ENCODE results near the gene CHRNA3.

Gene CHRNA3

GRCh38 chr15:78565097-78565950, 55.5 kb downstream of the CHRNA3 start, which contains the start of gene CHRNA5 (continued):
- TF ChIP-seq ZBTB26 (tag by site-specific recombination; optimal IDR thresholded peaks at IDR 0.05): peak; percentile 78
- no peak for TF ChIP-seq ZNF670 (tag by site-specific recombination; IDR thresholded peaks at IDR 0.05; ENCODE audit: low read depth)
- TF ChIP-seq ZNF248 (tag by site-specific recombination; IDR thresholded peaks at IDR 0.05): no peak
- no peak for TF ChIP-seq ZNF600 (tag by site-specific recombination; IDR thresholded peaks at IDR 0.05)
- no peak for TF ChIP-seq ZNF610 (tag by site-specific recombination; IDR thresholded peaks at IDR 0.05; ENCODE audit: borderline replicate concordance)
- no peak for TF ChIP-seq ZBTB7A (tag by site-specific recombination; IDR thresholded peaks at IDR 0.05; ENCODE audit: low read depth)
- TF ChIP-seq ZNF341 (tag by site-specific recombination; IDR thresholded peaks at IDR 0.05; ENCODE audit: low read depth): 0 out of 2 replicates have a peak, but pooled peaks have one; percentile 9
- TF ChIP-seq ZNF394 (tag by site-specific recombination; IDR thresholded peaks at IDR 0.05; ENCODE audit: borderline replicate concordance): no peak
- no peak for TF ChIP-seq ZNF785 (tag by site-specific recombination; IDR thresholded peaks at IDR 0.05)
- TF ChIP-seq ZNF776 (tag by site-specific recombination; IDR thresholded peaks at IDR 0.05; ENCODE audit: borderline replicate concordance): no peak
- no peak for TF ChIP-seq ZNF133 (tag by site-specific recombination; IDR thresholded peaks at IDR 0.05)
- TF ChIP-seq HOXD13 (CRISPR knock-in tag; IDR thresholded peaks at IDR 0.05; ENCODE audit: borderline replicate concordance): no peak
- no peak for TF ChIP-seq ZNF626 (tag by site-specific recombination; IDR thresholded peaks at IDR 0.05)
- TF ChIP-seq ZNF416 (tag by site-specific recombination; IDR thresholded peaks at IDR 0.05): no peak
- no peak; the same call in 1 of the 2 replicates for TF ChIP-seq KLF9 (tag by site-specific recombination; IDR thresholded peaks at IDR 0.05; ENCODE audit: low read depth)
- TF ChIP-seq KLF16 (tag by site-specific recombination; IDR thresholded peaks at IDR 0.05): no peak
- no peak for TF ChIP-seq ZNF837 (tag by site-specific recombination; IDR thresholded peaks at IDR 0.05)
- TF ChIP-seq ZFHX2 (tag by site-specific recombination; conservative IDR thresholded peaks at IDR 0.05): no peak
- TF ChIP-seq ZNF747 (tag by site-specific recombination; IDR thresholded peaks at IDR 0.05): no peak
- TF ChIP-seq GLI2 (tag by site-specific recombination; IDR thresholded peaks at IDR 0.05; ENCODE audit: borderline replicate concordance, low read depth): no peak
- no peak for TF ChIP-seq ZBTB21 (tag by site-specific recombination; IDR thresholded peaks at IDR 0.05)
- TF ChIP-seq ZNF354C (tag by site-specific recombination; IDR thresholded peaks at IDR 0.05; ENCODE audit: borderline replicate concordance, low read depth): no peak
- TF ChIP-seq ZNF830 (tag by site-specific recombination; IDR thresholded peaks at IDR 0.05; ENCODE audit: low read depth): no peak
- no peak for TF ChIP-seq PRDM6 (tag by site-specific recombination; IDR thresholded peaks at IDR 0.05)
- TF ChIP-seq KLF17 (tag by site-specific recombination; IDR thresholded peaks at IDR 0.05): no peak
- no peak for TF ChIP-seq ZNF623 (tag by site-specific recombination; IDR thresholded peaks at IDR 0.05)
- TF ChIP-seq ZSCAN16 (tag by site-specific recombination; IDR thresholded peaks at IDR 0.05): no peak
- TF ChIP-seq ZNF777 (tag by site-specific recombination; IDR thresholded peaks at IDR 0.05; ENCODE audit: borderline replicate concordance): no peak
- no peak for TF ChIP-seq ZEB2 (tag by site-specific recombination; IDR thresholded peaks at IDR 0.05)
- TF ChIP-seq ZNF510 (tag by site-specific recombination; IDR thresholded peaks at IDR 0.05; ENCODE audit: insufficient replicate concordance): no peak
- TF ChIP-seq SP2 (tag by site-specific recombination; IDR thresholded peaks at IDR 0.05): peak; percentile 84
- no peak for TF ChIP-seq ZNF629 (tag by site-specific recombination; IDR thresholded peaks at IDR 0.05)
- TF ChIP-seq ZBTB44 (tag by site-specific recombination; IDR thresholded peaks at IDR 0.05): peak; percentile 57; the same call in 1 of the 2 replicates
- TF ChIP-seq ZNF473 (tag by site-specific recombination; IDR thresholded peaks at IDR 0.05): no peak
- TF ChIP-seq ZBTB48 (tag by site-specific recombination; IDR thresholded peaks at IDR 0.05): no peak
- no peak for TF ChIP-seq ZNF624 (tag by site-specific recombination; IDR thresholded peaks at IDR 0.05)
- TF ChIP-seq ZFP37 (tag by site-specific recombination; IDR thresholded peaks at IDR 0.05): no peak
